CD8-positive, alpha-beta memory T cell (primary cell): ENCODE results near the gene MAP1B. TPM values are rescaled to one million over a fixed set of nuclear protein-coding genes. Genes with fewer than 3 reads are reported as not detected.
"Not testable (repeated sequence)": the region's sequence is repeated elsewhere in the genome, so short reads cannot be mapped to it uniquely, and the experiment has no call there.

Experiments used
- CTCF ChIA-PET: fragments of 350-600 bp; sonication (Branson Sonifier 250); formaldehyde crosslinking; loops from one replicate; lab custom pipeline; 2021; ENCODE audit warnings: antibody characterized with exemption; lab: Charles Lee
- POLR2A ChIA-PET: fragments of 350-600 bp; sonication (Branson Sonifier 250); formaldehyde crosslinking; loops from one replicate; lab custom pipeline; 2021; ENCODE audit warnings: antibody characterized with exemption; lab: Charles Lee
- DNase-seq, 5 donors: peaks; one replicate each; pipeline versions ENCODE4 v3.0.0 to v3.0.0-alpha.2; 2020 to 2022; ENCODE audit warnings: mixed read lengths in 1 of 5
- H3K27ac ChIP-seq: one replicate; pipeline ENCODE4 v1.7.0; 2013; ENCODE audit warnings: low read depth, mild to moderate bottlenecking, low read length, moderate library complexity
- H3K27me3 ChIP-seq: 2 replicates; pipeline ENCODE4 v1.7.0; 2013; ENCODE audit warnings: low read length, mild to moderate bottlenecking; ENCODE audit not compliant: insufficient read depth, poor library complexity, severe bottlenecking
- H3K36me3 ChIP-seq: 2 replicates; pipeline ENCODE4 v1.7.0; 2013; ENCODE audit warnings: mild to moderate bottlenecking, low read length, moderate library complexity; ENCODE audit not compliant: insufficient read depth
- H3K4me1 ChIP-seq: 2 replicates; pipeline ENCODE4 v1.7.0; 2013; ENCODE audit warnings: mild to moderate bottlenecking, low read length, moderate library complexity; ENCODE audit not compliant: insufficient read depth
- H3K4me3 ChIP-seq: 2 replicates; pipeline ENCODE4 v1.7.0; 2013; ENCODE audit warnings: mild to moderate bottlenecking, low read length
- H3K9me3 ChIP-seq: 2 replicates; pipeline ENCODE4 v1.7.0; 2013; ENCODE audit warnings: mild to moderate bottlenecking, low read length
- H3K27ac Mint-ChIP-seq, 8 donors: one replicate each; pipeline ENCODE4 v1.8.0; 2020 to 2021; ENCODE audit warnings: mixed read lengths in 8 of 8, mild to moderate bottlenecking in 6 of 8, inconsistent platforms in 3 of 8, moderate library complexity in 3 of 8
- H3K27me3 Mint-ChIP-seq, 2 donors: one replicate each; pipeline ENCODE4 v1.8.0; 2020 to 2021; ENCODE audit warnings: mixed read lengths in 2 of 2, mild to moderate bottlenecking in 1 of 2, moderate library complexity in 1 of 2
- H3K36me3 Mint-ChIP-seq, 3 donors: one replicate each; pipeline ENCODE4 v1.8.0; 2020 to 2021; ENCODE audit warnings: mixed read lengths in 3 of 3, inconsistent platforms in 1 of 3, mild to moderate bottlenecking in 1 of 3
- H3K4me1 Mint-ChIP-seq, 3 donors: one replicate each; pipeline ENCODE4 v1.8.0; 2020 to 2021; ENCODE audit warnings: mixed read lengths in 3 of 3, inconsistent platforms in 1 of 3, mild to moderate bottlenecking in 1 of 3
- H3K4me3 Mint-ChIP-seq, 7 donors: one replicate each; pipeline ENCODE4 v1.8.0; 2020 to 2021; ENCODE audit warnings: mixed read lengths in 7 of 7, mild to moderate bottlenecking in 6 of 7, moderate library complexity in 4 of 7, inconsistent platforms in 2 of 7
- H3K9me3 Mint-ChIP-seq, 5 donors: one replicate each; pipeline ENCODE4 v1.8.0; 2020 to 2022; ENCODE audit warnings: mixed read lengths in 5 of 5, mild to moderate bottlenecking in 3 of 5, moderate library complexity in 2 of 5, inconsistent platforms in 1 of 5
- polyA plus RNA-seq: library from polyadenylated mRNA; unstranded; fragments of 300-500 nt; fragmentation: Illumina TruSeq; gene quantifications from one replicate; pipeline ENCODE4 v1.2.3, GENCODE V29; 2021
- total RNA-seq, 2 experiments: library from RNA; stranded (reverse); gene quantifications; one replicate each; pipeline ENCODE4 v1.2.3, GENCODE V29; 2021

MAP1B gene
- total and polyA plus RNA-seq, 3 experiments from 2014 or later: 0.13 to 0.18 (median 0.16) TPM

DNA sequence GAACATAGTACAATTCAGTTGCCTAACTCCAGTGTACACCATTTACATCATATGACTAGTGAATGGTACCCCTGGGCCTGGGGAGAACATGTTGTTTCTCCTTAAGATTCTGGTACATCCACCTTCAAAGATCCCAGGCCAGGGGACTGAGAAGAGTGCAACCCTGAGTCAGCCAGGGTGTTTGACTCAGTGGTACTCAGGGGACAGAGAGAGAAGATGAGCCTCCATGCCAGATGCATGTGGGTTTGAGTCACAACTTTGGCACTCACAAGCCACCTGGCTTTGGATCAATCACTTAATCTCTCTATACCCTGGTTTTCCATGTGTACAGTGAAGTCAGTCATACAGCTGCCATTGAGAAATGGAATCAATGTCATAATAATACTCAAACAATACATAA lies 53.7 kb downstream of the MAP1B start:
- no peak overlapping the region for H3K4me3 ChIP-seq
- no peaks in the 10 kb centered on the region for H3K36me3 ChIP-seq
- no peaks in the 10 kb centered on the region for H3K27me3 ChIP-seq
- Mint-ChIP-seq H3K36me3 (no peaks in the 10 kb centered on the region), H3K4me3 (no peak overlapping the region), H3K4me1 (no peaks in the 10 kb centered on the region), H3K9me3 (no peaks in the 10 kb centered on the region), H3K27me3 (peaks cover 9 to 41% of the 10 kb centered on the region in 2 donors), H3K27ac (peak overlapping the region in 1 of 8 donors; percentile 58)
- no peaks in the 10 kb centered on the region for H3K4me1 ChIP-seq
- POLR2A ChIA-PET: no interaction called here
- H3K27ac ChIP-seq: no peak overlapping the region
- H3K9me3 ChIP-seq: no peaks in the 10 kb centered on the region
- no peak for DNase-seq
- CTCF ChIA-PET: no interaction called here

- no peaks in the 10 kb centered on the region for H3K9me3 Mint-ChIP-seq
- no peaks in the 10 kb centered on the region for H3K36me3 Mint-ChIP-seq
- peaks cover 9 to 45% of the 10 kb centered on the region in 2 donors for H3K27me3 Mint-ChIP-seq
- no peak for DNase-seq
- CTCF ChIA-PET: interaction anchor here (1.8 kb wide), 1 partner anchor 9 kb away, joined by 3 read pairs; no protein-coding TSS in a partner anchor
- H3K4me1 Mint-ChIP-seq: peaks cover 0 to 5% (median 0%) of the 10 kb centered on the region in 3 donors
- Histone ChIP-seq H3K4me1 (no peaks in the 10 kb centered on the region), H3K27ac (no peak overlapping the region), H3K9me3 (no peaks in the 10 kb centered on the region), H3K36me3 (no peaks in the 10 kb centered on the region), H3K4me3 (no peak overlapping the region), H3K27me3 (no peaks in the 10 kb centered on the region)
- H3K4me3 Mint-ChIP-seq: no peak overlapping the region
- POLR2A ChIA-PET: no interaction called here
- no peak overlapping the region for H3K27ac Mint-ChIP-seq
Measured at GRCh38 chr5:72161951-72162350, 54.7 kb downstream of the MAP1B start.

GRCh38 chr5:72163349-72163983 lies 56.2 kb downstream of the MAP1B start:
- H3K27ac ChIP-seq: no peak overlapping the region
- Mint-ChIP-seq H3K27ac (no peak overlapping the region), H3K4me1 (peaks cover 0 to 7% (median 0%) of the 10 kb centered on the region in 3 donors), H3K4me3 (no peak overlapping the region), H3K36me3 (no peaks in the 10 kb centered on the region), H3K9me3 (no peaks in the 10 kb centered on the region), H3K27me3 (peaks cover 7 to 41% of the 10 kb centered on the region in 2 donors)
- H3K27me3 ChIP-seq: no peaks in the 10 kb centered on the region
- H3K4me1 ChIP-seq: no peaks in the 10 kb centered on the region
- H3K36me3 ChIP-seq: no peaks in the 10 kb centered on the region
- DNase-seq: no peak
- H3K9me3 ChIP-seq: no peaks in the 10 kb centered on the region
- POLR2A ChIA-PET: no interaction called here
- no peak overlapping the region for H3K4me3 ChIP-seq
- CTCF ChIA-PET: no interaction called here

- H3K27me3 ChIP-seq: no peaks in the 10 kb centered on the region
- H3K4me3 ChIP-seq: no peak overlapping the region
- H3K9me3 ChIP-seq: no peaks in the 10 kb centered on the region
- no peaks in the 10 kb centered on the region for H3K4me1 ChIP-seq
- no peak overlapping the region for H3K27ac Mint-ChIP-seq
- DNase-seq: no peak
- no peaks in the 10 kb centered on the region for H3K36me3 Mint-ChIP-seq
- no peak overlapping the region for H3K4me3 Mint-ChIP-seq
- H3K9me3 Mint-ChIP-seq: no peaks in the 10 kb centered on the region
- no peaks in the 10 kb centered on the region for H3K36me3 ChIP-seq
- H3K27ac ChIP-seq: peak overlapping the region; percentile 43
- ChIA-PET POLR2A (no interaction called here), CTCF (interaction anchor here (1.0 kb wide), 1 partner anchor 14 kb away, joined by 3 read pairs; no protein-coding TSS in a partner anchor)
- H3K4me1 Mint-ChIP-seq: peaks cover 0 to 7% (median 0%) of the 10 kb centered on the region in 3 donors
- H3K27me3 Mint-ChIP-seq: peaks cover 6 to 63% of the 10 kb centered on the region in 2 donors
Measured at GRCh38 chr5:72166070-72166979, 59.0 kb downstream of the MAP1B start.

DNA sequence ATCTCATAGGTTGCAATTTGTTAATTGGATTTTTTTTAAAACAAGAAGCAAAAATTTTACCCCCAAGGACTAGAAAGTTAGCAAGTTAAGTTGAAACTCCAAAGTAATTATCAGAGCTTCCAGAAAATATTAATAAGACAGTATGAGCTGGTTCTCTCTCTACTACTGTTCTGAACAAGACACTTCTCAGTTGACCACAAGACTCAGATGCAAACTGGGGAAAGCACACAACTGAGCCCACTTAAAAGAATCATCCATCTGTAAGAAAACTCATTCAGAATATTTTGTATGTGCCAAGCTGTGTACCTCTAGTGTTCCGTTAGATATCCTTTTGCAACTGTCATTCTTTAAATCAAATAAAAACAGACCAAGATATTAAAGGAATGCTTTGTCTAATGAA lies 60.0 kb downstream of the MAP1B start:
- Histone ChIP-seq H3K27ac (no peak overlapping the region), H3K9me3 (no peaks in the 10 kb centered on the region), H3K36me3 (no peaks in the 10 kb centered on the region), H3K27me3 (no peaks in the 10 kb centered on the region), H3K4me1 (no peaks in the 10 kb centered on the region), H3K4me3 (no peak overlapping the region)
- ChIA-PET POLR2A (no interaction called here), CTCF (interaction anchor here (1.0 kb wide), 1 partner anchor 13 kb away, joined by 3 read pairs; no protein-coding TSS in a partner anchor)
- Mint-ChIP-seq H3K4me3 (no peak overlapping the region), H3K27ac (no peak overlapping the region), H3K27me3 (peaks cover 16 to 64% of the 10 kb centered on the region in 2 donors), H3K4me1 (peaks cover 0 to 7% (median 0%) of the 10 kb centered on the region in 3 donors), H3K9me3 (no peaks in the 10 kb centered on the region), H3K36me3 (no peaks in the 10 kb centered on the region)
- DNase-seq: no peak

GRCh38 chr5:72167804-72168203 lies 60.5 kb downstream of the MAP1B start:
- H3K4me3 Mint-ChIP-seq: no peak overlapping the region
- Histone ChIP-seq H3K4me1 (no peaks in the 10 kb centered on the region), H3K27ac (no peak overlapping the region), H3K4me3 (no peak overlapping the region), H3K36me3 (no peaks in the 10 kb centered on the region), H3K27me3 (no peaks in the 10 kb centered on the region), H3K9me3 (no peaks in the 10 kb centered on the region)
- H3K27ac Mint-ChIP-seq: no peak overlapping the region
- DNase-seq: no peak
- peaks cover 0 to 7% (median 0%) of the 10 kb centered on the region in 3 donors for H3K4me1 Mint-ChIP-seq
- no peaks in the 10 kb centered on the region for H3K36me3 Mint-ChIP-seq
- H3K9me3 Mint-ChIP-seq: no peaks in the 10 kb centered on the region
- H3K27me3 Mint-ChIP-seq: peaks cover 16 to 65% of the 10 kb centered on the region in 2 donors
- POLR2A ChIA-PET: no interaction called here
- CTCF ChIA-PET: no interaction called here

GRCh38 chr5:72170101-72170500 lies 62.8 kb downstream of the MAP1B start:
- no peaks in the 10 kb centered on the region for H3K4me1 ChIP-seq
- H3K27me3 ChIP-seq: no peaks in the 10 kb centered on the region
- H3K27ac Mint-ChIP-seq: no peak overlapping the region
- no peaks in the 10 kb centered on the region for H3K36me3 ChIP-seq
- no peaks in the 10 kb centered on the region for H3K9me3 Mint-ChIP-seq
- H3K36me3 Mint-ChIP-seq: no peaks in the 10 kb centered on the region
- no peak for DNase-seq
- POLR2A ChIA-PET: no interaction called here
- peaks cover 0 to 7% (median 0%) of the 10 kb centered on the region in 3 donors for H3K4me1 Mint-ChIP-seq
- peaks cover 19 to 55% of the 10 kb centered on the region in 2 donors for H3K27me3 Mint-ChIP-seq
- no peak overlapping the region for H3K4me3 Mint-ChIP-seq
- CTCF ChIA-PET: interaction anchor here (1.2 kb wide), 1 partner anchor 8 kb away, joined by 3 read pairs; no protein-coding TSS in a partner anchor
- H3K9me3 ChIP-seq: no peaks in the 10 kb centered on the region
- no peak overlapping the region for H3K4me3 ChIP-seq
- H3K27ac ChIP-seq: no peak overlapping the region

DNA sequence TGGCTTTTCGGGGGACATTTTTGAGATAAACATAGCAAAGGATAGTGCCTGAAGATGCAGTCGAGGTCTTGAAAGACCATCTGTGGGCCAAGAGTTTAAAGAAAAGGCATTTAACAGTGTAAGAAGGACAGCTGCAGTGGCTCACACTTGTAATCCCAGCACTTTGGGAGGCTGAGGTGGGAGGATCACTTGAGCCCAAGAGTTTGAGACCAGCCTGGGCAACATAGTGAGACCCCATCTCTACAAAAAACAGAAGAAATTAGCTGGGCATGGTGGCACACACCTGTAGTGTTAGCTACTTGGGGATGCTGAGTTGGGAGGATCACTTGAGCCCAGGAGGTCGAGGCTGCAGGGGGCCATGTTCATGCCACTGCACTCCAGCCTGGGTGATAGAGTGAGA lies 63.9 kb downstream of the MAP1B start:
- H3K9me3 Mint-ChIP-seq, H3K9me3 ChIP-seq, H3K4me1 Mint-ChIP-seq, POLR2A ChIA-PET, H3K27ac ChIP-seq, H3K4me3 ChIP-seq, H3K27me3 ChIP-seq, H3K36me3 ChIP-seq, H3K4me3 Mint-ChIP-seq, DNase-seq, H3K4me1 ChIP-seq, H3K36me3 Mint-ChIP-seq: not testable (repeated sequence)
- Mint-ChIP-seq H3K27me3 (peaks cover 19 to 54% of the 10 kb centered on the region in 2 donors), H3K27ac (peak overlapping the region in 1 of 8 donors; percentile 8)
- CTCF ChIA-PET: interaction anchor here (1.2 kb wide), 1 partner anchor 9 kb away, joined by 3 read pairs; no protein-coding TSS in a partner anchor
